Activated T-helper 17 cell treated with anti-CD3 and anti-CD28 coated beads, Interleukin-2, amount 50 U/mL, for 72 hours (primary cell): ENCODE data around the gene TFF1. TPM values are rescaled to one million over a fixed set of nuclear protein-coding genes. Genes with fewer than 3 reads are reported as not detected.
A peak's percentile ranks its signal among the peaks of the same experiment; 100 is the strongest.

ENCODE experiments used
- ATAC-seq: fragments of 150-1000 bp; cut with Tn5 transposase; replicated peaks from 2 replicates; pipeline ENCODE4 v1.10.0; 2021; ENCODE audit warnings: mild to moderate bottlenecking, moderate library complexity
- H3K27ac Mint-ChIP-seq: one replicate; pipeline ENCODE4 v1.8.0; 2022; ENCODE audit warnings: mixed read lengths
- H3K27me3 Mint-ChIP-seq: one replicate; pipeline ENCODE4 v1.8.0; 2022; ENCODE audit warnings: mixed read lengths
- H3K36me3 Mint-ChIP-seq: one replicate; pipeline ENCODE4 v1.8.0; 2022; ENCODE audit warnings: low read depth, mild to moderate bottlenecking, mixed read lengths
- H3K4me1 Mint-ChIP-seq: one replicate; pipeline ENCODE4 v1.8.0; 2022; ENCODE audit warnings: mixed read lengths
- H3K4me3 Mint-ChIP-seq: one replicate; pipeline ENCODE4 v1.8.0; 2022; ENCODE audit warnings: mild to moderate bottlenecking, mixed read lengths
- H3K9me3 Mint-ChIP-seq: one replicate; pipeline ENCODE4 v1.8.0; 2022; ENCODE audit warnings: mixed read lengths
- total RNA-seq, 2 donors: library from RNA; stranded (reverse); gene quantifications; one replicate each; pipeline ENCODE4 v1.2.3, GENCODE V29; 2022

Gene TFF1
- total RNA-seq, 2 donors from 2014 or later = not detected

DNA sequence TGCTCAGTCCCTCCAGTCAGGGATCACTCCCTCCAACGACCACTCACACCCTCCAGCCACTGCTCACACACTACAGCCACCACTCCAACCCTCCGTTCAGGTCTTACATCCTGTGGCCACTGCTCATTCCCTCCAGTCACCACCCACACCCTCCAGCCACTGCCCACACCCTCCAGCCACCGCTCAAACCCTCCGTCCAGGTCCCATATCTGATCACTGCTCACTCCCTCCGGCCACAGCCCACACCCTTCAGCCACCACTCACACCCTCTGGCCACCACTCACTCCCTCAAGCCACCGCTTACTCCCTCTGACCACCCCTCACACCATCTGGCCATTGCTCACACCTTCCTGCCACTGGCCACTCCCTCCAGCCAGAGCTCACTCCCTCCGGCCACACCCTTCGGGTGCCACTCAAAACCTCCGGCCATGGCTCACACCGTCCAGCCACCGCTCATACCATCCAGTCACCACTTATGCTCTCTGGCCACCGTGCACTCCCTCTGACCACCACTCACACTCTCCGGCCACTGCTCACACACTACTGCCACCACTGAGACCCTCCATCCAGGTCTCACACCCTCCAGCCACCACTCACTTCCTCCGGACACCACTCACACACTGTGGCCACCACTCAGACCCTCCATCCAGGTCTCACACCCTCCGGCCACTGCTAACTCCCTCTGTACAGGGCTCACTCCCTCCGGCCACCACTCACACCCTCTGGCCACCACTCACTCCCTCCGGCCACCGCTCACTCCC is 4.7 kb upstream of the TFF1 start:
- peaks cover 59% of the 10 kb centered on the region for H3K36me3 Mint-ChIP-seq
- H3K27me3 Mint-ChIP-seq = no peaks in the 10 kb centered on the region
- peak overlapping the region; percentile 0 for H3K4me3 Mint-ChIP-seq
- no peaks in the 10 kb centered on the region for H3K9me3 Mint-ChIP-seq
- peaks cover 36% of the 10 kb centered on the region for H3K4me1 Mint-ChIP-seq
- peak overlapping the region; percentile 79 for H3K27ac Mint-ChIP-seq
- ATAC-seq = no peak

GRCh38 chr21:42369821-42370220 is 3.5 kb upstream of the TFF1 start:
- Mint-ChIP-seq H3K9me3 (no peaks in the 10 kb centered on the region), H3K4me3 (no peak overlapping the region), H3K36me3 (peaks cover 47% of the 10 kb centered on the region), H3K27ac (no peak overlapping the region), H3K27me3 (no peaks in the 10 kb centered on the region), H3K4me1 (peaks cover 36% of the 10 kb centered on the region)
- no peak for ATAC-seq

DNA sequence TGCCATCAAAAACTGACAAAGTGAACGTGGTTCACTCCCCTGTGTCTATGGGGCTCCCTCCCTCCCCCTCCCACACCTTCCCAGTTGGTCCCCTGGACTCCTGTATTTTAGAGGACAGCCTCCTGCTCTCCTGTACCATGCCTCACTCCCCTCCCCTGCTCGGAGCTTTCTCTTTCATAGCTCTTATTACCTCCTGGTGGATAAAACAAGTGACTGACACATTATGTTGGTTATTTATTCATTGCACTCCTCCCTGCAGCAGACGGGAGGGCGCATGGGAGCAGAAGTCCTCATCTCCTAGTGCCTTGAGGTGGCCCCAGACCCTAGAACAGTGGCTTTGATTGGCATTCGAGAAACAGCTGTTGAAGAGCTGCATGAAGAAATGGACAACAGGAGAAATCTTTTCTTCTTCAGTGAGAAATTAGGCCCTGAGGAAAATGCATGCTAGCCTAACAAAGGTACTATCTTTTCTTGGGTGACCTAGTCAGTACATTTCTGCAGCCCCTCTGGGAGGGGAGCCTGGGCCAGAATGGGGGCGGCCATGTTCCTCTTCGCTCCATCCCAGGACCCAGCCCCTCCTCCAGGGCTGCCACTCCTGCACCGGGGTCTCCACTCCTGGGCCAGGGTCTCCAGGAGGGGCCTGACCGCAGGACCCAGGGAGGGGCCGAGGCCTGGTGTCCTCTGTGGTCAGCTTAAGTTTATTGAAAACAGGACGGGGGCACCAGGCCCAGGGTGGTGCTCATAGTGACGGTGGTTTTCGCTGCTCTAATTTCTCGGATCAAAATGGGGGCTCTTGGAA is 1.2 kb upstream of the TFF1 start:
- peaks cover 20% of the 10 kb centered on the region for H3K4me1 Mint-ChIP-seq
- peaks cover 28% of the 10 kb centered on the region for H3K36me3 Mint-ChIP-seq
- H3K27ac Mint-ChIP-seq = peak overlapping the region; percentile 69
- no peak overlapping the region for H3K4me3 Mint-ChIP-seq
- no peaks in the 10 kb centered on the region for H3K27me3 Mint-ChIP-seq
- H3K9me3 Mint-ChIP-seq = no peaks in the 10 kb centered on the region
- ATAC-seq = no peak

DNA sequence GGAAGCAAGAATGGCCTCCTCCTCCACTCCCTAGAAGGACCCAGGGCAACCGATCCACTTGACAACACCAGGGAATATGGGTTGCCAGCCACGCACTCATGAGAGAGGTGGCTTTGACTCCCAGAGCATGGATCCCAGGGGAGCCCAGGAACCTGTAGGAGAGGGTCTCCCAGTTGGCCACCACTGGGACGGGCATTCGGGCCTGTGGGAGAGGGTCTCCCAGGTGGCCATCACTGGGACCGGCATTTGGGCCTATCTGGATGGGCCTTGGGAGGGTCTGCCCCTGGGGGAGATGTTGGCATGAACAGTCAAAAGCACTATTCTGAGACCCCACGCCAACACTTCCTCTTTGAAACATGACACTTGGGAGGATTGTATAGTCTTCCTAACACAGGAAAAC is 565 bp downstream of the TFF1 start:
- peaks cover 3% of the 10 kb centered on the region for H3K27me3 Mint-ChIP-seq
- peaks cover 10% of the 10 kb centered on the region for H3K36me3 Mint-ChIP-seq
- ATAC-seq = no peak
- peaks cover 7% of the 10 kb centered on the region for H3K4me1 Mint-ChIP-seq
- H3K4me3 Mint-ChIP-seq = no peak overlapping the region
- no peak overlapping the region for H3K27ac Mint-ChIP-seq
- H3K9me3 Mint-ChIP-seq = no peaks in the 10 kb centered on the region

GRCh38 chr21:42364304-42364865 is 1.9 kb downstream of the TFF1 start:
- peaks cover 3% of the 10 kb centered on the region for H3K27me3 Mint-ChIP-seq
- no peaks in the 10 kb centered on the region for H3K9me3 Mint-ChIP-seq
- H3K36me3 Mint-ChIP-seq = peaks cover 5% of the 10 kb centered on the region
- H3K27ac Mint-ChIP-seq = no peak overlapping the region
- peaks cover 4% of the 10 kb centered on the region for H3K4me1 Mint-ChIP-seq
- no peak overlapping the region for H3K4me3 Mint-ChIP-seq
- no peak for ATAC-seq

- peaks cover 3% of the 10 kb centered on the region for H3K27me3 Mint-ChIP-seq
- peaks cover 4% of the 10 kb centered on the region for H3K4me1 Mint-ChIP-seq
- no peak for ATAC-seq
- H3K27ac Mint-ChIP-seq = no peak overlapping the region
- no peak overlapping the region for H3K4me3 Mint-ChIP-seq
- H3K9me3 Mint-ChIP-seq = no peaks in the 10 kb centered on the region
- H3K36me3 Mint-ChIP-seq = no peaks in the 10 kb centered on the region
Observed at GRCh38 chr21:42363312-42363711, 3.0 kb downstream of the TFF1 start.

DNA sequence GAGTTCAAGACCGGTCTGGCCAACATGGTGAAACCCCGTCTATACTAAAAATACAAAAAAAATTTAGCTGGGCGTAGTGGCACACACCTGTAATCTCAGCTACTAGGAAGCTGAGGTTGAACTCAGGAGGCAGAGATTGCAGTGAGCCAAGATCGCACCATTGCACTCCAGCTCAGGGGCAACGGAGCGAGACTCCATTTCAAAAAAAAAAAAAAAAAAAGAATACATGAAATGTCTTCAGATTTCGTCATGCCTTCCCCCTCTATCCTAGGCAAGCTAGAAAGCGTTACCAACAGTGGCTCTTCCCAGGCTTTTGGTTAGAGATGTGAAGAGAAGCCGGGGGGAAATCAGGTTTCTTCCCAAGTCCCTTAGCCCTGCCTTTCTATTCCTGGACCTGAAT is 3.6 kb downstream of the TFF1 start:
- Mint-ChIP-seq H3K36me3 (no peaks in the 10 kb centered on the region), H3K27ac (no peak overlapping the region), H3K27me3 (peaks cover 3% of the 10 kb centered on the region), H3K4me1 (peaks cover 4% of the 10 kb centered on the region), H3K9me3 (no peaks in the 10 kb centered on the region), H3K4me3 (no peak overlapping the region)
- ATAC-seq = no peak

DNA sequence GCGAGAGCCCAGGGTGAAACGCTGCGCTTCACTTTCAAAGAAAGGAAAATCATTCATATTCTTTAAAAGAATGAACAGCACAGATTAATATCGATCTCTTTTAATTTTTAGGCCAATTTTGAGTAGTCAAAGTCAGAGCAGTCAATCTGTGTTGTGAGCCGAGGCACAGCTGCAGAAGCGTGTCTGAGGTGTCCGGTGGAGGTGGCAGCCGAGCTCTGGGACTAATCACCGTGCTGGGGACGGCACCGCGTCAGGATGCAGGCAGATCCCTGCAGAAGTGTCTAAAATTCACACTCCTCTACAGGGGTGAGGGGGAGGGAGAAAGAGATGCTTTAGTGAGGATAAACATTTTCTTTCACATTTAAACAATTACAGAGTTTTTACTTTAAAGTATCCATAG is 4.1 kb downstream of the TFF1 start:
- Mint-ChIP-seq H3K36me3 (no peaks in the 10 kb centered on the region), H3K4me3 (no peak overlapping the region), H3K27me3 (peaks cover 3% of the 10 kb centered on the region), H3K4me1 (no peaks in the 10 kb centered on the region), H3K9me3 (no peaks in the 10 kb centered on the region), H3K27ac (no peak overlapping the region)
- ATAC-seq = no peak

DNA sequence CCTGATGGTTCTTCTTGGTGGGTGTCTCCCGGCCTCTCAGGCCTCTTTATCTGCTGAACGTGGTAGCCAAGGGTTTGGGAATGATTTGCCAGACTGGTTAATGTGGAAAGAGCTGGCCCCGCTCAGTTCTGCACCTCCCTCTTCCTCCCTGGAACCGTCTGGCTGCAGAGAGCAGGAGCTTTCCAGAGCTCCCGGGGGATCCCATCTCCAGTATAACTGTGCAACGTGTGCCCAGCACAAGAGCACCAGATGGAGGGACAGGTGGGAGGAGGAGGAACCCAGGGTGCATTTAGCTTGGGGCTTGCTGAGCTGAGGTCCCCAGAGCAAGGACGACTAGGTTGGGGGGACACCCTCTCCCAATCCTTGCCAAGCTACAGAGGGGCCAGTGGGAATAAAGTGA is 5.0 kb downstream of the TFF1 start:
- Mint-ChIP-seq H3K36me3 (no peaks in the 10 kb centered on the region), H3K27ac (no peak overlapping the region), H3K4me1 (no peaks in the 10 kb centered on the region), H3K4me3 (no peak overlapping the region), H3K9me3 (no peaks in the 10 kb centered on the region), H3K27me3 (peaks cover 3% of the 10 kb centered on the region)
- no peak for ATAC-seq

GRCh38 chr21:42360317-42360716 is 6.0 kb downstream of the TFF1 start:
- H3K27me3 Mint-ChIP-seq = peaks cover 3% of the 10 kb centered on the region
- no peaks in the 10 kb centered on the region for H3K9me3 Mint-ChIP-seq
- ATAC-seq = no peak

GRCh38 chr21:42358937-42359336 is 7.4 kb downstream of the TFF1 start:
- H3K4me3 Mint-ChIP-seq = no peak overlapping the region
- peaks cover 3% of the 10 kb centered on the region for H3K27me3 Mint-ChIP-seq
- H3K27ac Mint-ChIP-seq = no peak overlapping the region
- ATAC-seq = no peak
- H3K9me3 Mint-ChIP-seq = peaks cover 5% of the 10 kb centered on the region
- H3K36me3 Mint-ChIP-seq = no peaks in the 10 kb centered on the region
- no peaks in the 10 kb centered on the region for H3K4me1 Mint-ChIP-seq

More at GRCh38 chr21:42360317-42360716, 6.0 kb downstream of the TFF1 start:
- H3K4me3 Mint-ChIP-seq = no peak overlapping the region
- no peak overlapping the region for H3K27ac Mint-ChIP-seq
- H3K36me3 Mint-ChIP-seq = no peaks in the 10 kb centered on the region
- no peaks in the 10 kb centered on the region for H3K4me1 Mint-ChIP-seq

GRCh38 chr21:42358261-42358660 is 8.1 kb downstream of the TFF1 start:
- Mint-ChIP-seq H3K36me3 (no peaks in the 10 kb centered on the region), H3K4me3 (no peak overlapping the region), H3K9me3 (peaks cover 10% of the 10 kb centered on the region), H3K27me3 (peaks cover 7% of the 10 kb centered on the region), H3K27ac (no peak overlapping the region), H3K4me1 (peaks cover 5% of the 10 kb centered on the region)
- no peak for ATAC-seq

- peaks cover 5% of the 10 kb centered on the region for H3K4me1 Mint-ChIP-seq
- no peak overlapping the region for H3K27ac Mint-ChIP-seq
- ATAC-seq = no peak
- H3K36me3 Mint-ChIP-seq = no peaks in the 10 kb centered on the region
- peak overlapping the region; percentile 9 for H3K4me3 Mint-ChIP-seq
- H3K9me3 Mint-ChIP-seq = peaks cover 12% of the 10 kb centered on the region
- peaks cover 8% of the 10 kb centered on the region for H3K27me3 Mint-ChIP-seq
Observed at GRCh38 chr21:42357307-42357706, 9.0 kb downstream of the TFF1 start.

DNA sequence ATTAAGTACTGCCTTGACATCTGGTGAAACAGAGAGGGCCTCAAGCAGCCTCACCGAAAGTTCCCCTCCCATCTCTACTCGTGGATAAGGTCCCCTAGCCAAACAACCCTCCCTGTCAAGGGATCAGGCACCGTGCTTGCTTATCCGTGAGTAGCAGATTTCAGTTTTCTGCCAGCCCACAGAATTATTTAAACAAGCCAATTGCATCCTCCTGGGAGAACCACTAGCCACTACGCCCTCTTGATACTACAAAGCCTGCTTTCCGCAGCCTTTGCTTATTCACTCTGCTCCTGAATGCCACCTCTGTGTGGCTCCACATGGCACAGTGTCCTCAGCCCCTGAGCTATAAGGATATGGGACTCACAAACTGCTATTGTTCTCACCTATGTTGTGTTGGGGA is 9.7 kb downstream of the TFF1 start:
- H3K4me1 Mint-ChIP-seq = peaks cover 5% of the 10 kb centered on the region
- ATAC-seq = no peak
- H3K4me3 Mint-ChIP-seq = no peak overlapping the region
- peaks cover 5% of the 10 kb centered on the region for H3K27me3 Mint-ChIP-seq
- peaks cover 12% of the 10 kb centered on the region for H3K9me3 Mint-ChIP-seq
- H3K36me3 Mint-ChIP-seq = no peaks in the 10 kb centered on the region
- no peak overlapping the region for H3K27ac Mint-ChIP-seq

DNA sequence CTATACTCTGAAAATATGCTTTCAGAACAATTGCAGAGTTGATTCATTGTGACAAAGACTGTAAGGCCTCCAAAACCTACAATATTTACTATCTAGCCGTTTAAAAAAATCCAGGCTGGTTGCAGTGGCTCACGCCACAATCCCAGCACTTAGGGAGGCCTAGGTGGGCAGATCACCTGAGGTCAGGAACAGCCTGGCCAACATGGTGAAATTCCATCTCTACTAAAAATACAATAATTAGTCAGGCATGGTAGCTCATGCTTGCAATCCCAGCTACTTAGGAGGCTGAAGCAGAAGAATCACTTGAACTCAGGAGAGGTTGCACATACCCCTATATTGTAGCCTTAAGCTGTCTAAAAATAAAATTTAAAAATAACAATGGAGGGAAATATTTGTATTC is 10.3 kb downstream of the TFF1 start:
- Mint-ChIP-seq H3K36me3 (no peaks in the 10 kb centered on the region), H3K9me3 (peaks cover 12% of the 10 kb centered on the region), H3K27ac (no peak overlapping the region), H3K27me3 (peaks cover 5% of the 10 kb centered on the region), H3K4me1 (peaks cover 5% of the 10 kb centered on the region), H3K4me3 (no peak overlapping the region)
- ATAC-seq = no peak
